Caco-2 (cell line): ENCODE measurements around the gene POU2AF2. TPM values are rescaled to one million over a fixed set of nuclear protein-coding genes. Genes with fewer than 3 reads are reported as not detected.

ENCODE experiments used
- BruUV-seq: library from RNA; stranded (reverse); fragments of 400-500 nt; replicated peaks from 2 replicates; lab custom pipeline; 2021; lab: Mats Ljungman, UMichigan
- CTCF ChIA-PET: fragments of 300-600 bp; sonication (Branson Sonifier 250); formaldehyde crosslinking; loops from one replicate; lab custom pipeline; 2022; ENCODE audit warnings: antibody characterized with exemption; lab: Charles Lee
- POLR2A ChIA-PET: fragments of 300-600 bp; sonication (Branson Sonifier 250); formaldehyde crosslinking; loops from one replicate; lab custom pipeline; 2022; ENCODE audit warnings: antibody characterized with exemption; lab: Charles Lee
- DNase-seq, 2 experiments: peaks; one replicate each; pipeline versions ENCODE4 v3.0.0 to v3.0.0-alpha.2; 2020 to 2022
- H3K27me3 ChIP-seq: replicated peaks from 2 replicates; pipeline ENCODE4 v1.6.0; 2011; ENCODE audit warnings: low read length; ENCODE audit not compliant: control insufficient read depth, insufficient read depth
- H3K36me3 ChIP-seq: 2 replicates; pipeline ENCODE4 v1.5.1; 2011; ENCODE audit warnings: low read length; ENCODE audit not compliant: control insufficient read depth, insufficient read depth
- H3K4me1 ChIP-seq: fragments of 250-450 bp; sonication (Bioruptor Pico); 2 replicates; pipeline ENCODE4 v1.5.1; 2020; ENCODE audit warnings: mild to moderate bottlenecking
- H3K4me3 ChIP-seq: 2 replicates; pipeline ENCODE4 v1.5.1; 2011; ENCODE audit warnings: low read depth, mild to moderate bottlenecking, control low read depth, low read length
- H3K9me3 ChIP-seq: fragments of 250-450 bp; sonication (Bioruptor Pico); 2 replicates; pipeline ENCODE4 v1.5.1; 2020; ENCODE audit warnings: mild to moderate bottlenecking, moderate library complexity
- H3K27ac Mint-ChIP-seq: one replicate; pipeline ENCODE4 v1.8.0; 2022; ENCODE audit warnings: mixed read lengths; ENCODE audit not compliant: unreplicated experiment
- H3K27me3 Mint-ChIP-seq: one replicate; pipeline ENCODE4 v1.8.0; 2022; ENCODE audit warnings: mixed read lengths; ENCODE audit not compliant: insufficient read depth, unreplicated experiment
- H3K36me3 Mint-ChIP-seq: one replicate; pipeline ENCODE4 v1.8.0; 2022; ENCODE audit warnings: mild to moderate bottlenecking, mixed read lengths; ENCODE audit not compliant: insufficient read depth, unreplicated experiment
- H3K4me1 Mint-ChIP-seq: one replicate; pipeline ENCODE4 v1.8.0; 2022; ENCODE audit warnings: low read depth, mixed read lengths; ENCODE audit not compliant: unreplicated experiment
- H3K4me3 Mint-ChIP-seq: one replicate; pipeline ENCODE4 v1.8.0; 2022; ENCODE audit warnings: mild to moderate bottlenecking, moderate library complexity, mixed read lengths; ENCODE audit not compliant: unreplicated experiment
- H3K9me3 Mint-ChIP-seq: one replicate; pipeline ENCODE4 v1.8.0; 2022; ENCODE audit warnings: mixed read lengths; ENCODE audit not compliant: unreplicated experiment
- intact Hi-C: fragments of 100-400 bp; cut with micrococcal nuclease; formaldehyde crosslinking; loops from one replicate; pipeline ENCODE4 v1.10.0; 2022; ENCODE audit not compliant: unreplicated experiment
- total RNA-seq: library from RNA; stranded (reverse); gene quantifications from 2 replicates; pipeline ENCODE4 v1.2.3, GENCODE V29; 2022
- TF ChIP-seq, protein P1 (sequence below), 2 experiments: fragments of 200-600 bp in 1 of 2; IDR thresholded peaks; 1 replicate in 1 of 2; 2 replicates in 1 of 2; pipeline versions ENCODE4 v1.5.1 to v1.8.0; 2011 to 2022; ENCODE audit warnings: antibody characterized with exemption in 1 of 2, control low read depth in 1 of 2, inconsistent platforms in 1 of 2, low read depth in 1 of 2, low read length in 1 of 2, mild to moderate bottlenecking in 1 of 2, moderate library complexity in 1 of 2; ENCODE audit not compliant: insufficient read depth in 1 of 2, severe bottlenecking in 1 of 2, unreplicated experiment in 1 of 2

POU2AF2 gene
- total RNA-seq, 1 experiment from 2014 or later = not detected

- no peaks in the 10 kb centered on the region for H3K4me1 Mint-ChIP-seq
- TF ChIP-seq, protein P1, sequence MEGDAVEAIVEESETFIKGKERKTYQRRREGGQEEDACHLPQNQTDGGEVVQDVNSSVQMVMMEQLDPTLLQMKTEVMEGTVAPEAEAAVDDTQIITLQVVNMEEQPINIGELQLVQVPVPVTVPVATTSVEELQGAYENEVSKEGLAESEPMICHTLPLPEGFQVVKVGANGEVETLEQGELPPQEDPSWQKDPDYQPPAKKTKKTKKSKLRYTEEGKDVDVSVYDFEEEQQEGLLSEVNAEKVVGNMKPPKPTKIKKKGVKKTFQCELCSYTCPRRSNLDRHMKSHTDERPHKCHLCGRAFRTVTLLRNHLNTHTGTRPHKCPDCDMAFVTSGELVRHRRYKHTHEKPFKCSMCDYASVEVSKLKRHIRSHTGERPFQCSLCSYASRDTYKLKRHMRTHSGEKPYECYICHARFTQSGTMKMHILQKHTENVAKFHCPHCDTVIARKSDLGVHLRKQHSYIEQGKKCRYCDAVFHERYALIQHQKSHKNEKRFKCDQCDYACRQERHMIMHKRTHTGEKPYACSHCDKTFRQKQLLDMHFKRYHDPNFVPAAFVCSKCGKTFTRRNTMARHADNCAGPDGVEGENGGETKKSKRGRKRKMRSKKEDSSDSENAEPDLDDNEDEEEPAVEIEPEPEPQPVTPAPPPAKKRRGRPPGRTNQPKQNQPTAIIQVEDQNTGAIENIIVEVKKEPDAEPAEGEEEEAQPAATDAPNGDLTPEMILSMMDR (IDR thresholded peaks at IDR 0.05; ENCODE audit: insufficient read depth in 1 of 2, low read depth in 1 of 2, low read length in 1 of 2, severe bottlenecking in 1 of 2, unreplicated experiment in 1 of 2) = no peak
- no peaks in the 10 kb centered on the region for H3K4me1 ChIP-seq
- no TSS peak for BruUV-seq
- ChIA-PET POLR2A (no interaction called here), CTCF (no interaction called here)
- no peak overlapping the region for H3K4me3 Mint-ChIP-seq
- no peaks in the 10 kb centered on the region for H3K27me3 ChIP-seq
- no peaks in the 10 kb centered on the region for H3K36me3 ChIP-seq
- DNase-seq = no peak
- no peak overlapping the region for H3K4me3 ChIP-seq
- no peak overlapping the region for H3K27ac Mint-ChIP-seq
- H3K36me3 Mint-ChIP-seq = no peaks in the 10 kb centered on the region
- peaks cover 21% of the 10 kb centered on the region for H3K27me3 Mint-ChIP-seq
- H3K9me3 Mint-ChIP-seq = no peaks in the 10 kb centered on the region
- H3K9me3 ChIP-seq = no peaks in the 10 kb centered on the region
- intact Hi-C loops = no loop called here
Observed at GRCh38 chr11:111250936-111251335, 5.4 kb downstream of the POU2AF2 start.

DNA sequence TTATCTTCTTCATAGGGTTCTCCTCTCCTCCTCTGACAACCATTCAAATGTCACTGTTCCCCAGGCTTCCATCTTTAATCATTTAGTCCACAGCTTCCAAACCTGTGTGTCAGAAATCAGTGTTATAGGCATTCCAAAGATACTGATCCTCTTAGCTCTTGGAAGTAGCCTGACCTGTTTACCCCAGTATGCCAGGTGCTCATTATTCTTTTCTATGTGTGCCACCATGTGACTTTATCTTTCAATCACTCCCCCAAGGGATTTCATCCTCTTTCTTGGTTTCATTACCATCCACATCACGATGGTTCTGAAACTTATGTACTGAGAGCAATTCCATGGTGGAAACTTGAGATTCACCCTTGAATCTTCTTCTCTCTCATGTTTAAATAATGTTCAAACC lies 7.6 kb downstream of the POU2AF2 start:
- ChIA-PET POLR2A (no interaction called here), CTCF (no interaction called here)
- no peaks in the 10 kb centered on the region for H3K36me3 ChIP-seq
- Mint-ChIP-seq H3K4me3 (no peak overlapping the region), H3K9me3 (no peaks in the 10 kb centered on the region), H3K36me3 (no peaks in the 10 kb centered on the region), H3K4me1 (no peaks in the 10 kb centered on the region), H3K27ac (no peak overlapping the region), H3K27me3 (peaks cover 17% of the 10 kb centered on the region)
- H3K27me3 ChIP-seq = no peaks in the 10 kb centered on the region
- no TSS peak for BruUV-seq
- H3K9me3 ChIP-seq = no peaks in the 10 kb centered on the region
- H3K4me1 ChIP-seq = no peaks in the 10 kb centered on the region
- H3K4me3 ChIP-seq = no peak overlapping the region
- intact Hi-C loops = no loop called here
- TF ChIP-seq, protein P1 (IDR thresholded peaks at IDR 0.05; ENCODE audit: insufficient read depth in 1 of 2, low read depth in 1 of 2, low read length in 1 of 2, severe bottlenecking in 1 of 2, unreplicated experiment in 1 of 2) = no peak
- no peak for DNase-seq

DNA sequence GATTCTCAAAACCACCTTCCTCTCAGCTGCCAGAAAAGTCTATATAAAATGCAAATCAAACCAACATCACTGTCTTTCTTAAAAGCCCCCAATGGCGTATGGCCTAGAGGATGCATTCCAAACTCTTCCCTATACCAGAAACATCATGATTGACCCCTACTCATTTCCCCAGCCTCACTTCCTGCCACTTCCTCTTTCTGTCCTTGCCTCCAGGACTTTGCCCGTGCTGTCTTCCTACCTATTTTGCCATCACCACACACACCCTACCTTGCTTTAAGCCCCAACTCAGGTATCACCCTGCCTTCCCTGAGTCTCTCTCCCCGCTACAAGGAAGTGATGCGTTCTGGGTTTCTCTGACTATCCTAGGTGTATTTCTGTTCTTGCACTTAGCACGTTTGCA lies 8.1 kb downstream of the POU2AF2 start:
- no peak overlapping the region for H3K27ac Mint-ChIP-seq
- ChIA-PET CTCF (no interaction called here), POLR2A (no interaction called here)
- no peak overlapping the region for H3K4me3 Mint-ChIP-seq
- H3K27me3 Mint-ChIP-seq = peaks cover 15% of the 10 kb centered on the region
- H3K27me3 ChIP-seq = no peaks in the 10 kb centered on the region
- TF ChIP-seq, protein P1 (IDR thresholded peaks at IDR 0.05; ENCODE audit: insufficient read depth in 1 of 2, low read depth in 1 of 2, low read length in 1 of 2, severe bottlenecking in 1 of 2, unreplicated experiment in 1 of 2) = no peak
- H3K36me3 ChIP-seq = no peaks in the 10 kb centered on the region
- H3K4me1 ChIP-seq = no peaks in the 10 kb centered on the region
- no peaks in the 10 kb centered on the region for H3K9me3 Mint-ChIP-seq
- no TSS peak for BruUV-seq
- no peaks in the 10 kb centered on the region for H3K36me3 Mint-ChIP-seq
- intact Hi-C loops = no loop called here
- no peaks in the 10 kb centered on the region for H3K9me3 ChIP-seq
- no peaks in the 10 kb centered on the region for H3K4me1 Mint-ChIP-seq
- DNase-seq = no peak
- H3K4me3 ChIP-seq = no peak overlapping the region
